ENCODE results near the gene LTBP2.

The LTBP2 gene

GRCh38 chr14:74503938-74504335 is 108.1 kb downstream of the LTBP2 start:
- TF ChIP-seq JUND (IDR thresholded peaks at IDR 0.05; ENCODE audit: low read depth), result no peak
- DNase-seq (ENCODE audit: low read depth in 1 of 2, low spot score in 1 of 2), result no peak
- in situ Hi-C loops (cut with HindIII; ENCODE audit: low pct_unique_long_range_greater_than_20kb, low sequenced_read_pairs), result no loop called here

GRCh38 chr14:74503291-74503937 is 108.6 kb downstream of the LTBP2 start:
- in situ Hi-C loops (cut with HindIII; ENCODE audit: low pct_unique_long_range_greater_than_20kb, low sequenced_read_pairs), result no loop called here
- no peak for DNase-seq (ENCODE audit: low read depth in 1 of 2, low spot score in 1 of 2)
- TF ChIP-seq JUND (IDR thresholded peaks at IDR 0.05; ENCODE audit: low read depth), result no peak

- in situ Hi-C loops (cut with HindIII; ENCODE audit: low pct_unique_long_range_greater_than_20kb, low sequenced_read_pairs), result no loop called here
- peak; percentile 73 to 81 for DNase-seq (ENCODE audit: low read depth in 1 of 2, low spot score in 1 of 2)
- TF ChIP-seq JUND (IDR thresholded peaks at IDR 0.05; ENCODE audit: low read depth), result no peak
These were observed 109.6 kb downstream of the LTBP2 start for GRCh38 chr14:74502236-74503019.

GRCh38 chr14:74501691-74502090 is 110.3 kb downstream of the LTBP2 start:
- no peak for DNase-seq (ENCODE audit: low read depth in 1 of 2, low spot score in 1 of 2)
- in situ Hi-C loops (cut with HindIII; ENCODE audit: low pct_unique_long_range_greater_than_20kb, low sequenced_read_pairs), result no loop called here

GRCh38 chr14:74501135-74501614 is 110.9 kb downstream of the LTBP2 start:
- TF ChIP-seq JUND (IDR thresholded peaks at IDR 0.05; ENCODE audit: low read depth), result no peak
- in situ Hi-C loops (cut with HindIII; ENCODE audit: low pct_unique_long_range_greater_than_20kb, low sequenced_read_pairs), result no loop called here
- peak in 1 of 2 experiments; percentile 78 for DNase-seq (ENCODE audit: low read depth in 1 of 2, low spot score in 1 of 2)

More at GRCh38 chr14:74501691-74502090, 110.3 kb downstream of the LTBP2 start:
- TF ChIP-seq JUND (IDR thresholded peaks at IDR 0.05; ENCODE audit: low read depth), result no peak

- no peak for TF ChIP-seq JUND (IDR thresholded peaks at IDR 0.05; ENCODE audit: low read depth)
- DNase-seq (ENCODE audit: low read depth in 1 of 2, low spot score in 1 of 2), result no peak
- in situ Hi-C loops (cut with HindIII; ENCODE audit: low pct_unique_long_range_greater_than_20kb, low sequenced_read_pairs), result no loop called here
These were observed 111.5 kb downstream of the LTBP2 start for GRCh38 chr14:74500417-74501134.

GRCh38 chr14:74495356-74495755 is 116.7 kb downstream of the LTBP2 start:
- in situ Hi-C loops (cut with HindIII; ENCODE audit: low pct_unique_long_range_greater_than_20kb, low sequenced_read_pairs), result no loop called here
- TF ChIP-seq JUND (IDR thresholded peaks at IDR 0.05; ENCODE audit: low read depth), result no peak
- DNase-seq (ENCODE audit: low read depth in 1 of 2, low spot score in 1 of 2), result no peak

GRCh38 chr14:74493343-74494261 is 118.4 kb downstream of the LTBP2 start, which contains the start of gene ISCA2:
Gene ISCA2 (plus strand): TSS chr14:74493765. CDS start chr14:74493775, 10 bp downstream.
- peak; percentile 98 to 100 for DNase-seq (ENCODE audit: low read depth in 1 of 2, low spot score in 1 of 2)
- in situ Hi-C loops (cut with HindIII; ENCODE audit: low pct_unique_long_range_greater_than_20kb, low sequenced_read_pairs), result no loop called here
- TF ChIP-seq JUND (IDR thresholded peaks at IDR 0.05; ENCODE audit: low read depth), result no peak

GRCh38 chr14:74492776-74493342 is 119.2 kb downstream of the LTBP2 start, which contains the start of gene NPC2:
Gene NPC2 (minus strand): TSS chr14:74493305. CDS start chr14:74493274, 31 bp downstream.
- in situ Hi-C loops (cut with HindIII; ENCODE audit: low pct_unique_long_range_greater_than_20kb, low sequenced_read_pairs), result no loop called here
- no peak for DNase-seq (ENCODE audit: low read depth in 1 of 2, low spot score in 1 of 2)
- TF ChIP-seq JUND (IDR thresholded peaks at IDR 0.05; ENCODE audit: low read depth), result no peak

- peak in 1 of 2 experiments; percentile 36 for DNase-seq (ENCODE audit: low read depth in 1 of 2, low spot score in 1 of 2)
- TF ChIP-seq JUND (IDR thresholded peaks at IDR 0.05; ENCODE audit: low read depth), result no peak
- in situ Hi-C loops (cut with HindIII; ENCODE audit: low pct_unique_long_range_greater_than_20kb, low sequenced_read_pairs), result no loop called here
These were observed 119.9 kb downstream of the LTBP2 start for GRCh38 chr14:74491956-74492775.

- DNase-seq (ENCODE audit: low read depth in 1 of 2, low spot score in 1 of 2), result no peak
- in situ Hi-C loops (cut with HindIII; ENCODE audit: low pct_unique_long_range_greater_than_20kb, low sequenced_read_pairs), result no loop called here
- no peak for TF ChIP-seq JUND (IDR thresholded peaks at IDR 0.05; ENCODE audit: low read depth)
These were observed 121.6 kb downstream of the LTBP2 start for GRCh38 chr14:74490486-74490885.

All from T47D (cell line).